Muscle of back (tissue), 11 donors: ENCODE measurements around the gene UNC13C. TPM values are rescaled to one million over a fixed set of nuclear protein-coding genes. Genes with fewer than 3 reads are reported as not detected.
A peak's percentile ranks its signal among the peaks of the same experiment; 100 is the strongest.

ENCODE experiments used
- DNase-seq, 3 donors: peaks; one replicate each; pipeline versions ENCODE4 v3.0.0 to v3.0.0-alpha.2; 2013
- polyA plus RNA-seq, 10 donors: library from polyadenylated mRNA; unstranded; fragments of 120-200 nt; gene quantifications; one replicate each; pipeline ENCODE4 v1.2.1, GENCODE V29; 2013; ENCODE audit not compliant: insufficient read length in 10 of 10

UNC13C gene
- polyA plus RNA-seq, 10 donors: 1.4 to 7.2 (median 3.6) TPM

GRCh38 chr15:54102704-54103103, 124.5 kb downstream of the UNC13C start:
- DNase-seq: no peak

- DNase-seq: no peak
These were observed 130.8 kb downstream of the UNC13C start for GRCh38 chr15:54109014-54109413.

- no peak for DNase-seq
These were observed 140.8 kb downstream of the UNC13C start for GRCh38 chr15:54119051-54119450.

GRCh38 chr15:54120949-54121463, 142.8 kb downstream of the UNC13C start:
- no peak for DNase-seq

GRCh38 chr15:54127574-54127973, 149.3 kb downstream of the UNC13C start:
- DNase-seq: no peak

GRCh38 chr15:54131410-54131809, 153.2 kb downstream of the UNC13C start:
- no peak for DNase-seq

DNA sequence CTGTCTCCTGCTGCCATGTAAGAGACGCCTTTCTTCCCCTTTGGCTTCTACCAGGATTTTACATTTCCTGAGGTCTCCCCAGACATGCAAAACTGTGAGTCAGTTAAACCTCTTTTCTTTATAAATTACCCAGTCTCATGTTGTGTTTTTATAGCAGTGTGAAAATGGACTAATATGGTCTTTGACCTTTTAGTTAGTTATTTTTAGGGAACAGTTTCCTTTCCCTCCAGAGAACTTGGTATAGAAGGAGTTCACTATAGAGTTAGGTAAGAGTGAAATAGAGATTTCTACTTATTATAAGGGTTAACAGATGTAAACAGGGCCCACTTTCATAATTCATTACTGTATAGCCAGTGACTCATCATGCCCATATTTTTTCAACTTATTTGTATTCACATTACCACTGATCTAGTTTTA, 170.9 kb downstream of the UNC13C start:
- no peak for DNase-seq

DNA sequence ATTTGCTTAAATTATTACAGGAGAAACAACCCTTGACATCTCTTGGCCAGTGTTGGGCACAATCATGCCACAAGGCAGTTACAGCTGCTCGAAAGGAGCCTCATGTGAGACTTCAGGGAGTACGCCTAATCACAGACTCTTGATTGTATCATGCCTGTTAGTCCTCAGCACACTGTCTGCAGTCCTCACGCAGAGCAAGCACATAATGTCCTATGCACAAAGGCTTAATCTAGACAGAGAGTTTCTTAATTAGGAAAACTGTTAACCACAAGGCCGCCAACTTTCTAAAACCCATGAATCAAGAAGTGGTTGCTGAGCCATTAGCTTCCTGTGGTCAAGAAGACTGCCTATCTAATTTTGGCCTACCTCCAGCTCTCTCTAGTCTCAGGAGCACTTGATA, 172.0 kb downstream of the UNC13C start:
- peak in 1 of 3 donors; percentile 22 for DNase-seq

DNA sequence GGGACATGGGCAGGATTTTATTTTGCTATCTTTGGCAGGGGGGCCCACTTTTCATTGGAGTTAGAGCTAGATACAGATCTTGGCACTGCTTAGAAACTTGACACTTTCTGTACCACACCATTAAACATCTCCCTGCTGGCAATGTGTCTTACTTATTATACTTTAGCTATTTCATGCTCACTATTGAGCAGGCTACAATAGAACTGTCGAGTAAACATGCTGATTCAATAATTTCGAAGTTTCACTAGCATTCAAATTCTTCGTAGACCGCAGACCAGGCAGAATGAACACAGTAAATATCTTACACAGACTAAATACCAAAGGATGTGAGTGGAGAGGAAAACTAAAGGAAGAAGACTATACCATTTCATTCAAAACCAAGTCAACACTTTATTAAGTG, 180.8 kb downstream of the UNC13C start:
- no peak for DNase-seq

DNA sequence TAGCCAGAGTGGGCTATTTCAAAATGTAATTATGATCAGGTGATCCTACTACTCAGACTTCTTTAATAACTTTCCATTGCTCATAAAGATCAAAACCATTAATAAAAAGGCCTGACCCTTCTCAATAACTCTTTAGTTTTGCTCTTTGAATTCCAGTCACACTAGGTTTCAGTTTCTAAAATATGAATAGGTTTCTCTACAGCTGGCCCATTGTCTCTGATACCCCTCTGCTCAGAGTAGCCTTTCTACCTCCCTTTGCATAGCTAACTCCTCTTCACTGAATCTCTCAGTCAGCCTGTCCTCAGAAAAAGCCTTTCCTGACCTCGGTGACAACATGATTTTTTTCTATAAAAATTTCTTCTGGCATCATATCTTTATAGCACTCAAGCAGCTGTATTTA, 209.1 kb downstream of the UNC13C start:
- no peak for DNase-seq

DNA sequence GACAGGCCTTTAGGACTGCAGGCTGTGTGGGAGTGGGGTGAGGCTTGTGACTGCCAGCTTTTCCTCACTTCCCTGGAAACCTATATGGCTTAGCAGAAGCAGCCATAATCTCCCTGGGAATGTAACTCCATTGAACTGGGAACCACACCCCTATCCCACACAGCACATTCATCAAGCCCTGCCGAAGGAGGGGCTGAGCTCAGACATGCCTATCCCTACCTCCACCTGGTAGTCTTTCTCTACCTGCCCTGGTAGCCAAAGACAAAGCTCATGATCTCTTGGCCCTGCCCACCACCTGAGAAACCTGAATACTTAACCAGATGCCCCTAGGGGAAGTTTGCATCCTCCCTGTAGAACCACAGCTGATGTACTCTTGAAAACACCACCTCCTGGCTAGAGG, 219.8 kb downstream of the UNC13C start:
- DNase-seq: no peak

- DNase-seq: no peak
These were observed 228.5 kb downstream of the UNC13C start for GRCh38 chr15:54206586-54207321.

DNA sequence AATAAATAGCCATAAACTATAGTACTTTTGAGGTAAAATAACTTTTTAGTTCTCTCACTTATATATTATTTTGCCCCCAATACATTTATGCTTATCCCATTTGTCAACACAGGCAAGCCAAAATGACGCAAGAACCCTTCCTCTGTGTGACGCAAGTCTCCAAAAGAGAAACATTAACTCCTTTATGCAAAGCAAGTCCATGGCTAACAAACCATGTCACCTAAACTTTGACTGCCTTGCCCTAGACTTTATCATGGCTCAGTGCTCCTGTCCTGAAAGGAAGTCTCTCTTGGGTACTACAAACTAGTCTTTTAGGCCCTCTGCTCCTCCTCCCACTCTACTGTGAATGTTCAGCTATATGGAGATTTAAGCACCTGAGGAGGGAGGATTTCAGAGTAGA, 230.5 kb downstream of the UNC13C start:
- DNase-seq: no peak

GRCh38 chr15:54212635-54213034, 234.4 kb downstream of the UNC13C start:
- DNase-seq: no peak

- DNase-seq: no peak
These were observed 248.2 kb downstream of the UNC13C start for GRCh38 chr15:54226455-54226854.

DNA sequence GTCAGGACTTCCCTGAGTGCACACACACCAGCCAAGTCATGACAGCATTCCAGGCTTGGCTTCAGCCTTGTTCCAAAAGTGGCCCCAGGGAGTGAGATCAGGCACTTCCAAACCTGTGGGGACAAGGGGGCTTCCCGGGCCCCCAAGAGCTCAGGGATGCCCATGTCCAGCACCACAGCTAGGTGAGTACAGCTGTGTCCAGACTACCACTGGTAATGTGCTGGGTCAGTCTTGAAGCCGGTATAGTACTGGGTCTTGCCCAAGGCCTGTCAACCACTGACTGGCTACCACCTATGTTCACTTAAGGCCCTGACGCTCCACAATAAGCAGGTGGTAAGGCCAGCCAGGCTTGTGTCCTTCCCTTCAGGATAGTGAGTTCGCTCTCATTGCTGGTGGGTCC, 249.3 kb downstream of the UNC13C start:
- no peak for DNase-seq

DNA sequence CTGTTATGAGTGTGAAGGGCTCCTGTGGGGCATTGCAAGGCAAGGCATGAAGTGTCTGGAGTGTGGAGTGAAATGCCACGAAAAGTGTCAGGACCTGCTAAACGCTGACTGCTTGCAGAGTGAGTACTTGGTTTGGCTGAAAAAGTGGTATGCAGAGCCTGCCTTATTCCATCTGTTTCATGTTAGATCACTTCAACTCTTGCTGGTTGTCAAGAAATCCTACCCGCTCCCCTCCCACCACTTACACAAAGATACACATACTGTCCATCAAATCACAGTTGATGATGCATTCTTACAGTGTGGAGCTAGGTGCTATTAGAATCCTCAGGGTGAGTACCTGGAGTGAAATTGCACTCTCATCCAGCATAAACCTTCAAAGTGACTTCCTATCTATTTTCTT, 272.1 kb downstream of the UNC13C start:
- DNase-seq: no peak

GRCh38 chr15:54256190-54256589, 277.9 kb downstream of the UNC13C start:
- DNase-seq: no peak

GRCh38 chr15:54273928-54274327, 295.7 kb downstream of the UNC13C start:
- DNase-seq: no peak

DNA sequence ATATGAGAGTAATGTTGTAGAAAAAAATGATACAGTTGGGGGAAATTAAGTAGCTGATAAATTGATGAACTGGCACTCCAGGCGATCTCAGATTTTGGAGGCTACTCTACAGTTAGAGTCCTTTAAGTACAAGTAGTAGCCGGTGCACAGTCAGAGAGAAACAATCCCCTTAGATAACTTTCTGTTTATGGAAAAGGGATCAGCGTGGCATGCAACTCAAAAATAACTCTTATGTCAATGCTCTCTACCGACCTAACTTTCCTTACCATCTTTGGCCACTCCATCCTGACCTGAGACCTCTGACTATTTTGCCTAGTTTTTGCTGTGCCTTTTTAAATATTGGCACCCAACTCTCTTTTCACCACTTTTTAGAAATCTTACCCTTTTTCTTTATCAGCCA, 299.6 kb downstream of the UNC13C start:
- peak in 2 of 3 donors; percentile 2 to 8 for DNase-seq

GRCh38 chr15:54280726-54281125, 302.5 kb downstream of the UNC13C start:
- no peak for DNase-seq

- no peak for DNase-seq
These were observed 304.1 kb downstream of the UNC13C start for GRCh38 chr15:54282228-54282836.

DNA sequence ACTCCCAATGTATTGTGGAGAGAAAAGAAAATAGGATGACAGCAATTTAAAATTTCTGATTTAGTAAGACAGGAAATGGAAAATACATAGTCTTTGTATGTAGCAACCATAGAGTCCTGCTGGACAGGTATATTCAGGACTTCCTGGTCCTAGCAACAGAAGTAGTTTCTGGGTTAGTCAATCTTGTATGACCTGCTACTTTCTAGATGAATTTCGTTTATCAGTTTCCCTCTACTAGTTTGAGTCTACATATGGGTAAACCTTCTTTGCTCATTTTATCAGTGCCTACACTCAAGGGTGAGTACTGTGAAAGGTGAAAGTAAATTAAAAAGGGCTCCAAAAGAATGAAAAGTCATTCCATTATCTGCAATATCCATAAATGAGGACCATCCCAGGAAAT, 309.8 kb downstream of the UNC13C start:
- DNase-seq: no peak
